ENCODE results near the gene NFKBIE. TPM values are rescaled to one million over a fixed set of nuclear protein-coding genes. Genes with fewer than 3 reads are reported as not detected.

Gene NFKBIE
- total RNA-seq, 2 donors from 2014 or later: 24.1 to 26.1 TPM

DNA sequence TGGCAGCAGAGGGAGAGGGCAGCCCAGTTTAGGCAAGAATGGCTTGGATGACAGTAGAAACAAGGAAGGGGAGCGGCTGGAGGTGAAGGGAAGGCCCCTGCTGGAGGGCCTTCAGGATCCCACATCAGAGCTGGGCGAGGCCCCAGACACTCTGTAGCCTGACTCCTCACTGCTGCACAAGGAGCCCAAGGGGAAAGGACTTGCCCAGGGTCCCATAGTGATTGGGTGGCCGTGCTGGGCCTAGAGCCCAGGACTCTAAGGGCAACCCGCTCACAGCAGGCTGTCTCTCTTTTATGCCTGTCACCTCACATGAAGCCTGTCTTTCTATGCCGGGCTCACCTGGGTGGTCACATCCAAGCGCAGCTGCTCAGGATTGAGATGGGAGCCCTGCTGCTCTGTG lies 38.5 kb upstream of the NFKBIE start:
- H3K9me3 Mint-ChIP-seq: no peaks in the 10 kb centered on the region
- peaks cover 5% of the 10 kb centered on the region for H3K36me3 Mint-ChIP-seq
- H3K4me1 Mint-ChIP-seq (ENCODE audit: low read depth in 2 of 2): no peaks in the 10 kb centered on the region
- H3K27me3 Mint-ChIP-seq: peaks cover 0 to 3% of the 10 kb centered on the region in 2 donors
- DNase-seq (ENCODE audit: low spot score) (no peak), ATAC-seq (no peak)
- no peak overlapping the region for H3K27ac Mint-ChIP-seq
- H3K4me3 Mint-ChIP-seq: no peak overlapping the region

DNA sequence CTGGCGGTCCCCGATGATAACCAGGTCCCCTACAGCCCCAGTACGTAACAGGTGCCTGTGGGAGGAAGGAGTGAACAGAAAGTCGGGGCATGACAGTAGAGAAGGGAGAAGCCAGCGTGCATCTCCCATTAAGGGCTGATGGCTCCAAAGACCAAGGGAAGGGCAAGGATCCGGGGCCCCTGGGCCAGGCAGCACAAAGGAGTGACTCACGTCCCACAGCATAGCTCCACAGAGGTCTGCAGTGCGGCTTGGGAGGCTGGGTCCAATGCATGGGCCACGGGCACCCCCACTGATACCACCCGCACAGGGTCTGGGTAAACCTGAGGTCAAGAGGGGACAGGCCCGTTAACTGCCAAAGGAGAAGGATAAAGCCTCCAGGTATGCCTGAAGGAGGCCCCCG lies 37.5 kb upstream of the NFKBIE start:
- ATAC-seq: no peak
- H3K9me3 Mint-ChIP-seq: no peaks in the 10 kb centered on the region
- H3K27me3 Mint-ChIP-seq: peaks cover 0 to 3% of the 10 kb centered on the region in 2 donors
- H3K4me1 Mint-ChIP-seq (ENCODE audit: low read depth in 2 of 2): peaks cover 0 to under 1% of the 10 kb centered on the region in 2 donors
- H3K36me3 Mint-ChIP-seq: peaks cover 1% of the 10 kb centered on the region
- H3K27ac Mint-ChIP-seq: no peak overlapping the region
- DNase-seq (ENCODE audit: low spot score): no peak
- no peak overlapping the region for H3K4me3 Mint-ChIP-seq

DNA sequence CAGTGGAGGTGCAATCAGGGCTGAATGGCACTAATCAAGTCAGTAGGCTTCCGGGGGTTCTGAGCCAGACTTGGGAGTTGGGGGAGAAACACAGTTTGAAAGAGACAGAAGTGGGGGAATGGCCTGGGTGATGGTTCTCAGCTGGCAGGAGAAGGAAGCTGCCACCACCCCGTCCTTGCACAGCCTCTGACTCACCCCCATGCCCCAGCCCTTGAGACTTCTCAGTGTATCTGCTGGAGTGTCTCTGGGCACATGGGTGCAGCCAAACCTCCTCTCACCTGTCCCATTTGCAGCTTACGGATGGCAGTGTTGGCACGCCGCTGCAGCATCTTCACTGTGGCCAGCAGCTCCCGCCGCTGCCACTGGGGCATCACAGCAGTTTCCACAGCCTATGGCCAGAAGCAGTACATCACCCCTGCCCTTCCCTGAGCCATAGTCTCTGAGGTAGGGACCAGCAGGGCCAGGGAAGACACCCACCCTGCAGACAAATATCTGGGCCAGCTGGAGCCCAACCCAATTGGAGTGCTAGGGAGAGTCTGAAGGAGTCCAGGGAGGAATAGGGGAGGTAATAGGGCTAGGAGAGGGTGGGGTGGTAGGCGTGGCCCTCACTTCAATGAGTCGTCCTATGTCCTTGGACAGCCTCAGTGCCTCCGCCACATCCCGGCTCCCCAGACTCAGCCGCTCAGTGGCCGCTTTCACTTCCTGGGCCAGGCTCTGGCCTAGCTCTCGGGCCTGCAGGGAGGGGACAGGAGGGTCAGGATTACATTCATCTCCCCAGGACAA lies 36.6 kb upstream of the NFKBIE start:
- ATAC-seq: no peak

DNA sequence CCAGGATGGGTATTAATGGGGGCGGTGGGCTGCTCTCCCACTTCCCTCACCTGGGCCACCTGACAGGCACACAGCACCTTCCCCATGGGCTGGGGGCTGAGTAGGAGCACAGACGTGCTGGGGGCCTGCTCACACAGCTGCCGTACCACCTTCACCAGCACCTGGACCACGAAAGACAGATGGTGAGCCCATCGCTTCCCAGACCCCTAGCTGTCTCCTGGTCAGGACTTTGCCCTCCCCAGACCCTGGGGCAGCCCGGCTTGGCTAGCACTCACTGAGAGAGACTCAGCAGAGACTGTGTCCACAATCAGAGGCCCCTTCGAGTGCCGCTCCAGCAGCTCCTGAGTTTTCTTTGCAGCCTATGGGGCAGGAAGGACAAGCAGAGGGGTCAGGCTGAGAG lies 35.8 kb upstream of the NFKBIE start:
- H3K9me3 Mint-ChIP-seq: no peaks in the 10 kb centered on the region

More for the DNA sequence above, 36.6 kb upstream of the NFKBIE start:
- H3K27me3 Mint-ChIP-seq: peaks cover 0 to 3% of the 10 kb centered on the region in 2 donors
- no peak overlapping the region for H3K4me3 Mint-ChIP-seq
- H3K27ac Mint-ChIP-seq: no peak overlapping the region
- no peaks in the 10 kb centered on the region for H3K9me3 Mint-ChIP-seq
- H3K4me1 Mint-ChIP-seq (ENCODE audit: low read depth in 2 of 2): peaks cover 0 to 3% of the 10 kb centered on the region in 2 donors
- no peaks in the 10 kb centered on the region for H3K36me3 Mint-ChIP-seq
- DNase-seq (ENCODE audit: low spot score): no peak

DNA sequence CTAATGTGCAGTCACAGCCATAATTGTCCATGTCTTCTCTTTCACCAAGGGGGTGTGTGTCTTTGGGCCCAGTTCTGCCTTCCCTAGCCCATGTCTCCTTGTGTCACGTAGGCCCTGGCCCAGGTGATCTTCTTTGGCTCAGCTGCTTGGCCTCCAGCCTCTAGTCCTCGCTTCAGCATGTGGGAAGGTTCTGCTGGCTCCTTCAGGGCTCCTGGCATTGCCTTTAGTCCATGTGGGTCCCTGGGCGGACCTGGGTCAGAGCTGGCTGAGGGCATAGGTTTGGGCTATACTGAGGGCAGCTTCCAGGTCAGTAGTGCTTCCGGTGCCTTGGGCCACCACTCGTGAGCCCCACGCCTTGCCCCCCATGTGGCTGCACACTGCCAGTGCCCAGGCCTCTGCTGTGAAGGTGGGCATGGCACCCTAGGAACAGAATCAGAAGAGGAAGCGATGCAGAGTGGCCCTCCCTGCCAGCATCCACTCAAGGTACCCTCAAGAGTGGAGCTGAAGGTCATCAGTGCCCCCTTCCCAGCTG lies 35.0 kb upstream of the NFKBIE start:
- peaks cover 8 to 14% of the 10 kb centered on the region in 2 donors for H3K27me3 Mint-ChIP-seq
- H3K36me3 Mint-ChIP-seq: no peaks in the 10 kb centered on the region
- H3K27ac Mint-ChIP-seq: no peak overlapping the region
- ATAC-seq: no peak
- no peak for DNase-seq (ENCODE audit: low spot score)
- no peaks in the 10 kb centered on the region for H3K9me3 Mint-ChIP-seq
- H3K4me3 Mint-ChIP-seq: no peak overlapping the region
- H3K4me1 Mint-ChIP-seq (ENCODE audit: low read depth in 2 of 2): peaks cover 0 to 7% of the 10 kb centered on the region in 2 donors

More for the DNA sequence above, 35.8 kb upstream of the NFKBIE start:
- H3K4me1 Mint-ChIP-seq (ENCODE audit: low read depth in 2 of 2): peaks cover 0 to 7% of the 10 kb centered on the region in 2 donors
- no peak overlapping the region for H3K4me3 Mint-ChIP-seq
- H3K27me3 Mint-ChIP-seq: peaks cover 8 to 11% of the 10 kb centered on the region in 2 donors
- no peak for ATAC-seq
- H3K36me3 Mint-ChIP-seq: no peaks in the 10 kb centered on the region
- no peak overlapping the region for H3K27ac Mint-ChIP-seq
- no peak for DNase-seq (ENCODE audit: low spot score)

DNA sequence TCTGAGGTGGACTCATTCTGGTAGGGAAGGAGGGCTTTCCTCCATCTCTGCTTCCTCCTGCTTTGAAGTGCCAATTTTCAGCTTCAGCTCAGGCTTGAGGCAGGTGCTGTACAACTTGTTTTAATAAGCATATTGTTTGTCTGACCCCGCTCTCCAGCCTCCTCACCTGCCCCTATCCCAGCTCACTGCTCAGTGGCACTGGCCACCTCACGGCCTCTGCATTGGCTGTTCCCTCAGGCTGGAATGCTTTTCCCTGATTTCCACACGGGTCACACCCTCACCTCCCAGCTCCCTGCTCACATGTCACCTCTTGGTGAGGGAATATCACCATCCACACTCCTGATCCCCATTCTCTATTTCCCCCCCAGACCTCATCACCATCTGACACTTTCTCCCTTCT lies 33.5 kb upstream of the NFKBIE start:
- Mint-ChIP-seq H3K27me3 (peaks cover 13 to 23% of the 10 kb centered on the region in 2 donors), H3K36me3 (no peaks in the 10 kb centered on the region), H3K4me1 (ENCODE audit: low read depth in 2 of 2) (peaks cover 0 to 7% of the 10 kb centered on the region in 2 donors), H3K4me3 (no peak overlapping the region), H3K9me3 (no peaks in the 10 kb centered on the region), H3K27ac (no peak overlapping the region)
- no peak for ATAC-seq
- no peak for DNase-seq (ENCODE audit: low spot score)

DNA sequence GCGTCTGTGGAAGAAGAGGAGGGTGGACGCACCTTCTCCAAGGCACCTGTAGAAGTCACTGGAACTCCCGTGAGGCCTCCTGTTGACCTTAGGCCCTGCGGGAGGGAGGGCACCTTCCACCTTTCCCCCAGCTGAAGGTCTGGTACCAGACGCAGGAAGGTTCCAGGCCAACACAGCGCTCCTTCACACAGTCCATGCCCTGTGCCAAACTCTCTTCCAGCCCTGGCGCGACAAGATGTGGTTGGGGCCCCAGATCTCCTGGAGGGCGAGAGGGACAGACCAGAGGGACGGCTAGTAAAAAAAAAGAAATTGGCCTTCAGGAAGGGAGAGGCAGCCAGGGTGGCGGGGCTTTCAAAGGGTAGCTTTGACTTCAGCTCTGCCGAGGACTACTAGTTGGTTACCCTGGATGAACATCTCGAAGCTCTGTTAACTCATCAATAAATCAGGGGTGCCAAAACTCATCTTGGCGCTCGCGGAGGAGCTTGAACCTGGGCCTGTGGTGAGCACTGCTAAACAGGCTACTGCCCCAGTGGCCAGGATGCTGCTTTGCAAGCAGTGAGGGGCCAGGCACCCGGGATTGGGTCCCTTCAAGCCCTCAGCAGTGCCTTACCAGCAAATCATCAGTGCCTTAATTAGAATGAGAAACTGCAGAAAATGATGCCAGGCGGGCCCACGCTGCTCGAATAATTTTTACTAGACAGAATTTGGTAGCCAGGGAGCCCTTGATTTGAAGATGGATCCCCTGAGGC lies 32.9 kb upstream of the NFKBIE start:
- Mint-ChIP-seq H3K4me3 (no peak overlapping the region), H3K36me3 (no peaks in the 10 kb centered on the region), H3K9me3 (no peaks in the 10 kb centered on the region), H3K27ac (no peak overlapping the region), H3K4me1 (ENCODE audit: low read depth in 2 of 2) (peaks cover 0 to 7% of the 10 kb centered on the region in 2 donors), H3K27me3 (peaks cover 18 to 27% of the 10 kb centered on the region in 2 donors)
- DNase-seq (ENCODE audit: low spot score) (no peak), ATAC-seq (no peak)

DNA sequence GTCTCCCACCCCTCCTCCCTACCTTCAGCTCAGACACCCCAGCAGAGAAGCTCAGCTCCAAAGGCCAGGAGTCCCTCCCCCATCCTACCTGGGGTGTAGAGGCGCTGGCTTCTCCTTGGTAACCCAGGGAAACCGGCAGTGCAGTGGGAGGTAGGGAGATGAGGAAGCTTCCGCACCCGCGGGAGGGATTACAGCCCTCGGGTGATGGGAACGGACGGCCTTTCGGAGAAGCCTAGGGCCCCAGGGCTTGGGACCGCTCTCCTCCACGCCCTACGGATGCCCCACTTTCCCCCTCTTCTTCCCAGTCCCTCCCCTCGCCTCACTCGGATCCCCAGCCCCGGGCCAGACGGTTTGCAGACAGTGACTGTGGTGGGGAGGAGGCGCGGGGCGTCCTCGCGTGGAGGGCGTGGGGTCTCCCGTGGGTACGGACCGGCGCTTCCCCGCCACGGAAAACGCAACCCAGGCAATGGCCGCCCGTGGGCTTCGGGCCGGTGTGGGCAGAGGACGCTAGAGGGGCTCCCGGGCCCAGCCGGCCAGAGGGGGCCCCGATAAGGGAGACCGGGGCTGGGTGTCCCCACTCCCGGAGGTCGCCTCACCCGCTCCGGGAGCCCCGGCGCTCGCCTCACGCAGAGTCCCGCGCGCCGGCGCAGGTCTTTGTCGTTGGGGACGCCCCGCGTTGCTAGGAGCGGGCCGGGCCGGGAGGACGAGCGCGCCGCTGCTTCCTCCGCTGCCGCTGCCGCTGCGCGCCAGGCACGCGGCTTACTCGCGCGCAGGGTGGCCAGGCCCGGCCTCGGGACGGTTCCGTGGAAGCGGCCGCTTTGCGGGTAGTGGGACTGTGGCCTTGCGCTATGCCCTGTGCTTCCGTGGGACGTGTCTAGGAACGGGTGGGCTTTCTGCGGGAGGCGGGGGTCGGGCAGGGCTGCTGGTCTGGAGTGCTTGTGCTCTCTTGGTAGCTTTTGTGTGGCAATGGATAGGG lies 32.0 kb upstream of the NFKBIE start:
- peaks cover 0 to 7% of the 10 kb centered on the region in 2 donors for H3K4me1 Mint-ChIP-seq (ENCODE audit: low read depth in 2 of 2)
- DNase-seq (ENCODE audit: low spot score): no peak
- no peak overlapping the region for H3K4me3 Mint-ChIP-seq
- no peaks in the 10 kb centered on the region for H3K36me3 Mint-ChIP-seq
- ATAC-seq: peak; percentile 68 to 77
- peaks cover 22 to 30% of the 10 kb centered on the region in 2 donors for H3K27me3 Mint-ChIP-seq
- no peak overlapping the region for H3K27ac Mint-ChIP-seq
- H3K9me3 Mint-ChIP-seq: no peaks in the 10 kb centered on the region

DNA sequence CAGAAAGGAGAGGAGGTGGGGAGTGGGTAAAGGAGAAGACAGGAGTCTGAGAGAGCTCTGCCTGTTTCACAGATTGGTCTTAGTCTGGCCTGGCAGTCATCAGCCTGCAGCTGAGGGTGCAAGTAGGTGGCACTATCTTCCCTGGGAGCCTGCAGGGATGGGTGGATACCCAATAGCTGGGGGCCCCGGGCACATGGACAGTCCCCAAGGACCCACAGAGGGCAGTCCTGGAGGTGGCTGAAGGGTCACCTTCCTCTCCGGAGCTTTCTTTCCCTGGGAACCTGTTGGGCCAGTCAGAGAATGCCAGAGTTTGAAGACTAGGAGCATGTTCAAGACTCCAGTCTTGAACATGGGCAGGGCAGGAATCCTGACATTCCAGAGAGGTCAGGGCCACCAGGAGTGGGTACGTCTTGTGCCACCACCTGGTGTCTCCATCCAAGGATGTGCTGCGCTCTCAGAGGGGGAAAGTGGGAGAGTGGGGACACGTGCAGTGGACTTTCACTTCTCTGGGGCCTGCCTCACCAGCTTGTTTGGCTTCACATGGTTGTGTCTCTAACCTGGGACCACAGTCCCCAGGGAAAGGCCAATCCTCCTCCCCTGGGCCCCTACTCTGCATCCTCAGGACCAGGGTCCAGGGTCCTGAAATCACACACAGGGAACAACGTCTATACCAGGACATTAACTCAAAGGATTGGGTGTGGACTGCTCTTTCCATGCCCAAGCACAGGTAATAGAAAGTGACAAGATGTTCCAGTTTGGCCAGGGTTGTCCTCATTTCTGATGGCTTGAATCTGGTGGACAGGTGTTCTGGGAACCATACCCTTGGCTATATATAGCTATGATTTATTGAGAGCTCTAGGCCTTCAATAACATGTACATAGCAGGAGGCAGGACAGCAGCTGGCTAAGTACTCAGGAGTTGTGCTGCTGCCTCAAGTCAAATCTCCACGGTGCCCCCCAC lies 29.8 kb upstream of the NFKBIE start:
- DNase-seq (ENCODE audit: low spot score) (no peak), ATAC-seq (no peak)
- H3K4me1 Mint-ChIP-seq (ENCODE audit: low read depth in 2 of 2): peaks cover 0 to 7% of the 10 kb centered on the region in 2 donors
- no peak overlapping the region for H3K4me3 Mint-ChIP-seq
- no peak overlapping the region for H3K27ac Mint-ChIP-seq
- no peaks in the 10 kb centered on the region for H3K36me3 Mint-ChIP-seq
- H3K27me3 Mint-ChIP-seq: peaks cover 41 to 46% of the 10 kb centered on the region in 2 donors
- no peaks in the 10 kb centered on the region for H3K9me3 Mint-ChIP-seq

DNA sequence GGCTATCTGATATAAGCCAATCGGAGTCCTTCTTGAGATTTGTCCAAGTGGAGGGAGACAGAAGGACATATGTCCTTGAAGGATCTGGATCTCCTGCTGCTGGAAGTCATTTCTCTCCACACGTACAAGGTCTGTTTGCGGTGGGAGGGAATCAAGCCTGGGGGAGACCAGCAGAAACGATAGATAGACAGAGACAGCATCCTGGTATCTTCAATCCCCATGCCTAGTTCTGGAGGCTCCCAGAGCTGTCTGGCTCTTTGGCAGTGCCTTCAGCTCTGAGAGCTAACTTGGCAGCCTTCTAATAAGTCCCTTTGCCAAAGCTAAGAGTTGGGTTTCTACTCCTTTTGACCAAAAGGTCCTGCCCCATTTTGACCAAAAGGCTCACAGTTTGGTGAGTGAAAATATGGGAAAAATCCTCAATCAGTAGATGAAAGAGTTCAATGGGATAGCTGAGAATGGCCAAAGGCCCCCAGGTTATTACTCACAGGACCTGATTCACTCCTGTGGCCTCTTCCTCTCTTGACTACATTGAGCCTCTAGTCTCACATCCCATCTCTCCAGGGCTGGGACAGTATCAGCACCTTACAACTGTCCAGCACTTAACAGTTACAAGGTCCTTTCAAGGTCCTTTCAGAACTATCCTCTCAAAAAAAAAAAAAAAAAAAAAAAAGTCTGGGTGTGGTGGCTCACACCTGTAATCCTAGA lies 27.5 kb upstream of the NFKBIE start:
- Mint-ChIP-seq H3K27me3 (peaks cover 52 to 56% of the 10 kb centered on the region in 2 donors), H3K36me3 (no peaks in the 10 kb centered on the region), H3K4me1 (ENCODE audit: low read depth in 2 of 2) (peaks cover 0 to 7% of the 10 kb centered on the region in 2 donors), H3K9me3 (no peaks in the 10 kb centered on the region), H3K4me3 (no peak overlapping the region), H3K27ac (no peak overlapping the region)
- DNase-seq (ENCODE audit: low spot score) (no peak), ATAC-seq (no peak)

DNA sequence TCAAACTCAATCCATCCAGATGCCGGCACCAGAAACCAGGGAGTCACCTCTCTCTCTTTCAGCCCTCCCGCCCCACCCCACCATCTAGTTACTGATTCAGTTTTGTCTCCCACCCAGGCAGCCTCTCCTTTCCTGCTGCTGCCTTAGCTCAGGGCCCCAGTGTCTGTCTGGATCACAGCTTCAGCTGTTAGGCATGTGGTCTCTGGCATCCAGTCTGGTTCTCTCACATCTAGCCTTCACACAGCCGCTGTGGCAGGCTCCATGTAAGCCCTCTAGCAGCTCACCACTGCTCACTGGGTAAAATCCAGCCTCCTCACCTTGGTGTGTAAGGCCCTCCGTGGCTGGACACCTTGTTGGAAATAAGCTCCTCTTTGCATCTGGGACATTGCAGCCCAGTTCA lies 26.5 kb upstream of the NFKBIE start:
- Mint-ChIP-seq H3K27ac (no peak overlapping the region), H3K27me3 (peaks cover 59 to 64% of the 10 kb centered on the region in 2 donors), H3K9me3 (no peaks in the 10 kb centered on the region), H3K4me1 (ENCODE audit: low read depth in 2 of 2) (peaks cover 0 to 4% of the 10 kb centered on the region in 2 donors), H3K4me3 (no peak overlapping the region), H3K36me3 (no peaks in the 10 kb centered on the region)
- no peak for DNase-seq (ENCODE audit: low spot score)
- ATAC-seq: no peak

DNA sequence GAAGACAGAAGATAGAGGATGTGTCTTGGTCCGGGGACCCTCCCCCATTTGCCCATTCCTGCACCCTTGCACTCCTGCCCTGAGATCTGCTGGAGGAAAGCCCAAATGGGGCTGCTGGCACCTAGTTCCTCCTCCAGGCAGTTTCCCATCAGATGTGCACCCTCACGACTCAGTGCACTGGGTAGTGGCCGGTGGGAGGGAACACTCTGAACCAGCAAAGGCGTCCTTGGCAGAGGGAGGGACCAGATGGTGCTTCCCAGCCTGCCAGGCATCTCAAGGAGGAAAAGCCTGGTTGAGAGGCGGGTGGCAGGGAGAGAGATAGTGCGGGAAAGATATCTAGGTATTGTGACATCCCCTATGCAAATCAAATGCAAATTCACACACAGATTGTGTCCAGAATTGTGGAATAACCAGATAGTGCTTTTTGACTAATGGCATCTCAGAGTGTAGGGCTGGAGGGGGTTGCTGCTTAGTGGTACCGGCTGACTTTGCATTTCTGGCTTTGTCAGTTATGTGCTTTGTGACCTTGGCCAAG lies 24.4 kb upstream of the NFKBIE start:
- H3K4me1 Mint-ChIP-seq (ENCODE audit: low read depth in 2 of 2): no peaks in the 10 kb centered on the region
- ATAC-seq: no peak
- H3K9me3 Mint-ChIP-seq: no peaks in the 10 kb centered on the region
- H3K36me3 Mint-ChIP-seq: no peaks in the 10 kb centered on the region
- H3K27ac Mint-ChIP-seq: no peak overlapping the region
- H3K27me3 Mint-ChIP-seq: peaks cover 51 to 72% of the 10 kb centered on the region in 2 donors
- H3K4me3 Mint-ChIP-seq: no peak overlapping the region
- DNase-seq (ENCODE audit: low spot score): no peak

Measured in natural killer cell treated with Interleukin-12 subunit alpha and Interleukin-12 subunit beta and Interleukin-15 and Interleukin-18, amount 100 ng/mL, for 72 hours (primary cell).